AG04449 (cell line): ENCODE results near the gene TSPAN14.

Source experiments
- CTCF ChIA-PET: fragments of 350-600 bp; formaldehyde crosslinking; extraction: SDS; loops from one replicate; lab custom pipeline; 2021; ENCODE audit warnings: antibody characterized with exemption; lab: Yijun Ruan, JAX
- POLR2A ChIA-PET: fragments of 400-600, 350-600 bp; formaldehyde crosslinking; extraction: SDS; loops from one replicate; lab custom pipeline; 2020; ENCODE audit warnings: antibody characterized with exemption, inconsistent platforms; lab: Yijun Ruan, JAX
- DNase-seq: peaks from one replicate; pipeline ENCODE4 v3.0.0-alpha.2; 2010; ENCODE audit warnings: low read depth, low spot score
- H3K4me3 ChIP-seq: 2 replicates; pipeline ENCODE4 v1.5.1; 2011; ENCODE audit warnings: low read depth, mild to moderate bottlenecking, control low read depth, low read length
- TF ChIP-seq, protein P1 (sequence below): IDR thresholded peaks from one replicate; pipeline ENCODE4 v1.5.1; 2011; ENCODE audit warnings: mild to moderate bottlenecking, moderate library complexity, low read length, control low read depth, inconsistent platforms; ENCODE audit not compliant: insufficient read depth; ENCODE audit errors: missing control alignments

The TSPAN14 gene

GRCh38 chr10:80454513-80455460, 677 bp downstream of the TSPAN14 start:
- H3K4me3 ChIP-seq = peak overlapping the region; percentile 79
- ChIA-PET POLR2A (interaction anchor here (0.6 to 2.8 kb wide), 3 partner anchors 42 to 51 kb away, joined by 3 to 8 read pairs (median 3); no protein-coding TSS in a partner anchor), CTCF (interaction anchor here (2.0 to 33.8 kb wide), 2 partner anchors 10 to 51 kb away, joined by 6 to 717 read pairs; no protein-coding TSS in a partner anchor)
- TF ChIP-seq, protein P1, sequence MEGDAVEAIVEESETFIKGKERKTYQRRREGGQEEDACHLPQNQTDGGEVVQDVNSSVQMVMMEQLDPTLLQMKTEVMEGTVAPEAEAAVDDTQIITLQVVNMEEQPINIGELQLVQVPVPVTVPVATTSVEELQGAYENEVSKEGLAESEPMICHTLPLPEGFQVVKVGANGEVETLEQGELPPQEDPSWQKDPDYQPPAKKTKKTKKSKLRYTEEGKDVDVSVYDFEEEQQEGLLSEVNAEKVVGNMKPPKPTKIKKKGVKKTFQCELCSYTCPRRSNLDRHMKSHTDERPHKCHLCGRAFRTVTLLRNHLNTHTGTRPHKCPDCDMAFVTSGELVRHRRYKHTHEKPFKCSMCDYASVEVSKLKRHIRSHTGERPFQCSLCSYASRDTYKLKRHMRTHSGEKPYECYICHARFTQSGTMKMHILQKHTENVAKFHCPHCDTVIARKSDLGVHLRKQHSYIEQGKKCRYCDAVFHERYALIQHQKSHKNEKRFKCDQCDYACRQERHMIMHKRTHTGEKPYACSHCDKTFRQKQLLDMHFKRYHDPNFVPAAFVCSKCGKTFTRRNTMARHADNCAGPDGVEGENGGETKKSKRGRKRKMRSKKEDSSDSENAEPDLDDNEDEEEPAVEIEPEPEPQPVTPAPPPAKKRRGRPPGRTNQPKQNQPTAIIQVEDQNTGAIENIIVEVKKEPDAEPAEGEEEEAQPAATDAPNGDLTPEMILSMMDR = no peak
- no peak for DNase-seq

DNA sequence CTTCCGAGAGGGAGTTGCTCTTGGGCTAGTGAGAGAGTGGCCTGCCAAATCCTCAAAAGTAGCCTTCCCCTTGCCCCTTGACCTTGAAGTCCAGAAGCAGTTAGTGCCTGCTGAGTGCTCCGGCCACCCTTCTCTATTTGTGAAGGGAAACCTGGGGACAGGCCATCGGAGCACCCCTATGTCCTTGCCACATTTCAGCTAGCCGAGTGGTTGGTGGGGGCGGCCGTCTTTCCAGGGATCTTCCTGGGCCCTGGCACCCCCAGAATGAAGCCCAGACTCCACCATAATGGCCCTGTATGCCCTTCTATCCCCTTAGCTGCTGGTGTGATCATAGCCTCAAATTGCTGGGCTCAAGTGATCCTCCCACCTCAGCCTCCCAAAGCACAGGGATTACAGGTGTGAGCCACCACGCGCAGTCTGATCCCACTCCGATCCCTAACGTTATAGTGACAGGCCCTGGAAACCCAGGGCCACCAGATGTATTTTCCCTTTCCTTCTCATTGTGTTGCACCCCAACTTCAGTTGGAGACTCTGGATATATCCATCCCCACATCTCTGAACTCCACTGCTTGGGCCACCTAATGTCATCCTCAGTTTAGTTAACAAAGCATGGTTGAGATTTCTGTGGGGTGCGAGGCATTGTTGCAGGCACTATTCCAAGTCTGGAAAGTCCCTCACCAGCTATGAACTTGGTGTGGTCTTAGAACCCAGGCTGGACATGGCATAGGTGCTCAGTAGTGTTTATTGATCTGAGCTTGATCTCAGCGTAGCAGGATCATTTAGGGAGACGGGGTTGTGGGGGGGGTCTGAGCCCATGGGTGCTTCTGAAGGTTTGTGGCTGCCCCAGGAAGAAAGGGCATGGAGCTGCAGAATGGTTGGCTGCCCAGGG, 1.6 kb downstream of the TSPAN14 start:
- CTCF ChIA-PET = interaction anchor here (2.0 to 33.8 kb wide), 2 partner anchors 11 to 50 kb away, joined by 6 to 717 read pairs; no protein-coding TSS in a partner anchor
- POLR2A ChIA-PET = no interaction called here
- TF ChIP-seq, protein P1 = no peak
- no peak for DNase-seq
- peak overlapping the region; percentile 79 for H3K4me3 ChIP-seq

DNA sequence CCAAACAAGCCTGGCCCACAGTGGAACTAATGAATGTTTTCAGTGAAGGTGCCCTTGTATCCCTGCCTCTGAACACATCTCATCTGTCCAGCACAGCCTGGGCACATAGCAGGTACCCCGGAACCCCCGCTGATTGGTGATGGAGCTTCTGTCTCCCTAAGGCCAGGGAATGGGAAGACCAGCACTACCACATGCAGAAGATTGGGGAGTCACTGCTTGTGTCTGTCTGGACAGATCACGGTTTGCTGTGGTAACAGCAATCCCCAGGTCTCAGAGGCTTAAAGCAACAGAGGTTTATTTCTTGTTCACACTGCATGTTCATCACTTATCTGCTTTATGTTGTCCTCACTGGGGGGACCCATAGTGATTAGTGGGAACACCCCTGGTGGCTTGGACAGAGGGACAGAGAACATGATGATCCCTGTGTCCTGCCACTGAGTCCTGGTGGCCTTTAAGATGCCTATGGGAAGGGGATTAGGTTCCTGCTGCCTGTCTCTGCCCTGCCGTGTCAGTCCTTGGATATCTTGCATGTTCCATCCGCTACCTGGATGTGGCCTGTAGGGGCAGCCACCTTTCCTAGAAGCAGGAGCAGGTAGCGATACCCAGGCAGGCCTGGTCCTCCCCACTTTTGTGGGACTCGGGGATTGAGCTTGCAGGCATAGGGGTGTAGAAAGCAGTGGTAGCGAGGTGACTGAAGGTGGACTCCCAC, 3.6 kb downstream of the TSPAN14 start:
- CTCF ChIA-PET = interaction anchor here (1.4 to 33.8 kb wide), 2 partner anchors 10 to 48 kb away, joined by 4 to 717 read pairs; no protein-coding TSS in a partner anchor
- POLR2A ChIA-PET = no interaction called here
- no peak for DNase-seq
- TF ChIP-seq, protein P1 = no peak
- H3K4me3 ChIP-seq = no peak overlapping the region

DNA sequence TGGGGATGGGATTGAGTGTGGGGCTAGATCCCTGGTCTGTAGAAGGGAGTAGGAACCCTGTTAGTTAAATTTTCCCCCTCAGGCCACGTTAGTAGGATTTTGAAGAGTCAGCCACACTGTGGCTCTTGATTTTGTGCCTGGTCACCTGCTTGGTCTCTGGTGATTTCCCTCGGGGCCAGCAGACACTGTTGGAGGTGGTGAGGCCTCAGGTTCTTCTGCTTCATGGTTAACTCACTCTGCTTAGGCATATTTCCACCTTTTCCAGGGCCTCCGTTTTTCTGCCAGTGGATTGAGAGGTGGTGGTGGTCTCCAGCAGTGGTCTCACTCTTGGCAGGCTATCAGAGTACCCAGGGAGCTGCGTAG, 4.1 kb downstream of the TSPAN14 start:
- DNase-seq = no peak
- TF ChIP-seq, protein P1 = no peak
- ChIA-PET POLR2A (no interaction called here), CTCF (interaction anchor here (0.7 to 33.8 kb wide), 2 partner anchors 9 to 48 kb away, joined by 4 to 717 read pairs; no protein-coding TSS in a partner anchor)
- no peak overlapping the region for H3K4me3 ChIP-seq

DNA sequence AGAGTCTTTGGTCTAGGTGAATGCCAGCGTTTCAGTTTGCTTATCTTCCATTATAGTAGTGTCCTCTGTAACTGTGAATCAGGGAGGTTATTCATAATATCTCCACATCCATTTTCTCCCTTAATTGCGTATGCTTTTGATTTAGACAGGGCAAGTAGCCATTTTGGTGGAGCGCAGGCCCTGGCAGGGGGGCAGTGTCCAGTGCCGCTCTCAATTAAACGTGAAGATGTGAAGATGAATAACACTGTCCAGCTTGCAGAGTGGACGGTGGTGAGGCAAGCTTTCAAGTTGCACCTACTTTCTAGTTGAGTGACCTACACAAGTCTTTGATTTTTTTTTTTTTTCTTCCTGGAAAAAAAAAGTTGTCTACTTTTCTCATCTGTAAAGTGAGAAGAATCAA, 4.5 kb downstream of the TSPAN14 start:
- no peak overlapping the region for H3K4me3 ChIP-seq
- TF ChIP-seq, protein P1 = no peak
- no peak for DNase-seq
- CTCF ChIA-PET = interaction anchor here (0.7 to 33.8 kb wide), 2 partner anchors 9 to 47 kb away, joined by 4 to 717 read pairs; no protein-coding TSS in a partner anchor
- POLR2A ChIA-PET = interaction anchor here (0.8 kb wide), 1 partner anchor 47 kb away, joined by 3 read pairs; no protein-coding TSS in a partner anchor
